DOHH2 (cell line): ENCODE data around the gene SLIT1.
"Not testable (repeated sequence)": the region's sequence is repeated elsewhere in the genome, so short reads cannot be mapped to it uniquely, and the experiment has no call there.

Experiments used
- H3F3A ChIP-seq: fragments of 200-600 bp; sonication (generic), shearing (Covaris generic); 2 replicates; pipeline ENCODE4 v1.6.0; 2016; ENCODE audit warnings: antibody characterized with exemption, mild to moderate bottlenecking; ENCODE audit not compliant: control insufficient read depth, insufficient read depth
- H3K27ac ChIP-seq: fragments of 200-600 bp; sonication (generic); 2 replicates; pipeline ENCODE4 v1.5.1; 2014; ENCODE audit warnings: low read depth, mild to moderate bottlenecking, low read length, moderate library complexity
- H3K27me3 ChIP-seq: fragments of 200-600 bp; sonication (generic); 2 replicates; pipeline ENCODE4 v1.6.1; 2014; ENCODE audit warnings: mild to moderate bottlenecking, low read length, mixed read lengths; ENCODE audit not compliant: control insufficient read depth
- H3K36me3 ChIP-seq: fragments of 200-600 bp; sonication (generic); 2 replicates; pipeline ENCODE4 v1.6.1; 2014; ENCODE audit warnings: mild to moderate bottlenecking, low read length, moderate library complexity, mixed read lengths; ENCODE audit not compliant: control insufficient read depth
- H3K4me1 ChIP-seq: fragments of 200-600 bp; sonication (generic); 2 replicates; pipeline ENCODE4 v1.6.1; 2014; ENCODE audit warnings: mild to moderate bottlenecking, low read length, mixed read lengths; ENCODE audit not compliant: control insufficient read depth
- H3K4me2 ChIP-seq: fragments of 200-600 bp; sonication (generic); 2 replicates; pipeline ENCODE4 v1.6.0; 2014; ENCODE audit warnings: mild to moderate bottlenecking, low read length, moderate library complexity
- H3K4me3 ChIP-seq: fragments of 200-600 bp; sonication (generic); 2 replicates; pipeline ENCODE4 v1.5.1; 2014; ENCODE audit warnings: mild to moderate bottlenecking, low read length, mixed read lengths
- H3K79me2 ChIP-seq: fragments of 200-600 bp; sonication (generic); 2 replicates; pipeline ENCODE4 v1.6.1; 2014; ENCODE audit warnings: mild to moderate bottlenecking, low read length, mixed read lengths; ENCODE audit not compliant: control insufficient read depth
- H3K9me2 ChIP-seq: fragments of 200-600 bp; sonication (generic); replicated peaks from 2 replicates; pipeline ENCODE4 v1.6.1; 2014; ENCODE audit warnings: mild to moderate bottlenecking, low read length, mixed read lengths; ENCODE audit not compliant: control insufficient read depth
- H3K9me3 ChIP-seq: fragments of 200-600 bp; sonication (generic); 2 replicates; pipeline ENCODE4 v1.6.1; 2014; ENCODE audit warnings: antibody characterized with exemption, low read length, mixed read lengths; ENCODE audit not compliant: control insufficient read depth, insufficient read depth
- H4K20me1 ChIP-seq: fragments of 200-600 bp; sonication (generic); 2 replicates; pipeline ENCODE4 v1.6.0; 2014; ENCODE audit warnings: low read depth, mild to moderate bottlenecking, antibody characterized with exemption, low read length, moderate library complexity; ENCODE audit not compliant: control insufficient read depth, insufficient read depth
- EZH2phosphoT487 ChIP-seq: fragments of 200-600 bp; sonication (generic); IDR thresholded peaks from 2 replicates; pipeline ENCODE4 v1.6.1; 2017; ENCODE audit warnings: borderline replicate concordance, mild to moderate bottlenecking, antibody characterized with exemption, low read length, moderate library complexity, mixed read lengths
- TF ChIP-seq, protein P1 (sequence below): fragments of 200-600 bp; sonication (generic); IDR thresholded peaks from one replicate; pipeline ENCODE4 v1.5.1; 2014; ENCODE audit warnings: antibody characterized with exemption, mild to moderate bottlenecking, low read depth, low read length; ENCODE audit not compliant: poor library complexity, severe bottlenecking

The SLIT1 gene

DNA sequence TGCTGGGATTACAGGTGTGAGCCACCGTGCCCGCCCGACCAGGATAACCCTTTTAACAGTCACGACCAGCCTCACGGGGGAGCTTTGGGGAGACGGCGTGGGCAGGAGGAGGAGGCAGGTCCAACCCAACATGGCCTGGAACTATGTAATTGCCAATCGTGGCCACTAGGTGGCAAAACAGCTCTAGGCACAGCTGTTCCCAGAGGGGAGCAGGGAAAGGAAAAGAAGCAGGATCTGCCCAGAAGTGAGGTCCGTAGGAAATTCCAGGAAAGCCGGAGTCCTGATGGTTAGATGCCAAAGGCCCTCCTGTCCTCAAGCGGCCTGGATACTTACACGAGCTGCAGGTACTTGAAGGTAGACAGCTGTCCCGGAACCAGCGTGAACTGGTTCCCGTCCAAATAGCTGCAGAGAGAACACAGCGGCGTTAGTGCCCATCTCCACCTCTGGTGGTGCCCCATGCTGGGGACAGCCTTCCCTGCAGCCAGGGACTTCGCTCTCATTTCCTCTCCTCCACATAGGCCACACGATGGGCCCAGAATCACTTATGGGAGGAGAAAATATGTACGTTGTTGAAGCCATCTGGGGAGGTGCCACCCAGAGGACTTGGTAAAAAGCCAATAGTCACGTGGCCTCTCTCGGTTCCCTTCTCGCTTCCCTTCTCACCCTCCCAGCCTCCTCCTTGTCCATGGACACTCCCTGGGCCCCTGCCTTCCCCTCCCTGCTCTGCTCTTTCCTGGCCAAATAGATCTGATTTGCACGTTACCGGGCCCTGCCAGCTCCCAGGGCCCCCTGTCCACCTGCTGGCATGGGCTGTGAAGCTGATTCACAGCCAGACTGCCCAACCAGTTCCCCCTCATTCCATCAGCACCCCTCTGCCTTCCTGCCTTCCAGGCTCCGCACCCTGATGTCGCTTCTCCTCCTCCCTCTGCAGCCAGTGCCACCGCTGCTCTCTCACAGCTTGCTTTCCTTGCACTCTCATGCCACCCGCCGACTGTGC lies 148.1 kb downstream of the SLIT1 start:
- Histone ChIP-seq H3K79me2 (no peaks in the 10 kb centered on the region), H3K27me3 (0 out of 2 replicates have a peak, but pooled peaks cover 2% of the 10 kb centered on the region), H3K36me3 (no peaks in the 10 kb centered on the region), H3K9me3 (no peaks in the 10 kb centered on the region), H3K4me1 (peaks cover 8% of the 10 kb centered on the region), H4K20me1 (no peaks in the 10 kb centered on the region), H3K4me2 (peak overlapping the region; percentile 76), H3K9me2 (no peaks in the 10 kb centered on the region), H3K4me3 (peak overlapping the region; percentile 59), H3K27ac (no peak overlapping the region), H3F3A (no peaks in the 10 kb centered on the region)
- TF ChIP-seq, protein P1, sequence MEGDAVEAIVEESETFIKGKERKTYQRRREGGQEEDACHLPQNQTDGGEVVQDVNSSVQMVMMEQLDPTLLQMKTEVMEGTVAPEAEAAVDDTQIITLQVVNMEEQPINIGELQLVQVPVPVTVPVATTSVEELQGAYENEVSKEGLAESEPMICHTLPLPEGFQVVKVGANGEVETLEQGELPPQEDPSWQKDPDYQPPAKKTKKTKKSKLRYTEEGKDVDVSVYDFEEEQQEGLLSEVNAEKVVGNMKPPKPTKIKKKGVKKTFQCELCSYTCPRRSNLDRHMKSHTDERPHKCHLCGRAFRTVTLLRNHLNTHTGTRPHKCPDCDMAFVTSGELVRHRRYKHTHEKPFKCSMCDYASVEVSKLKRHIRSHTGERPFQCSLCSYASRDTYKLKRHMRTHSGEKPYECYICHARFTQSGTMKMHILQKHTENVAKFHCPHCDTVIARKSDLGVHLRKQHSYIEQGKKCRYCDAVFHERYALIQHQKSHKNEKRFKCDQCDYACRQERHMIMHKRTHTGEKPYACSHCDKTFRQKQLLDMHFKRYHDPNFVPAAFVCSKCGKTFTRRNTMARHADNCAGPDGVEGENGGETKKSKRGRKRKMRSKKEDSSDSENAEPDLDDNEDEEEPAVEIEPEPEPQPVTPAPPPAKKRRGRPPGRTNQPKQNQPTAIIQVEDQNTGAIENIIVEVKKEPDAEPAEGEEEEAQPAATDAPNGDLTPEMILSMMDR = peak; percentile 89
- no peak for TF ChIP-seq EZH2phosphoT487

DNA sequence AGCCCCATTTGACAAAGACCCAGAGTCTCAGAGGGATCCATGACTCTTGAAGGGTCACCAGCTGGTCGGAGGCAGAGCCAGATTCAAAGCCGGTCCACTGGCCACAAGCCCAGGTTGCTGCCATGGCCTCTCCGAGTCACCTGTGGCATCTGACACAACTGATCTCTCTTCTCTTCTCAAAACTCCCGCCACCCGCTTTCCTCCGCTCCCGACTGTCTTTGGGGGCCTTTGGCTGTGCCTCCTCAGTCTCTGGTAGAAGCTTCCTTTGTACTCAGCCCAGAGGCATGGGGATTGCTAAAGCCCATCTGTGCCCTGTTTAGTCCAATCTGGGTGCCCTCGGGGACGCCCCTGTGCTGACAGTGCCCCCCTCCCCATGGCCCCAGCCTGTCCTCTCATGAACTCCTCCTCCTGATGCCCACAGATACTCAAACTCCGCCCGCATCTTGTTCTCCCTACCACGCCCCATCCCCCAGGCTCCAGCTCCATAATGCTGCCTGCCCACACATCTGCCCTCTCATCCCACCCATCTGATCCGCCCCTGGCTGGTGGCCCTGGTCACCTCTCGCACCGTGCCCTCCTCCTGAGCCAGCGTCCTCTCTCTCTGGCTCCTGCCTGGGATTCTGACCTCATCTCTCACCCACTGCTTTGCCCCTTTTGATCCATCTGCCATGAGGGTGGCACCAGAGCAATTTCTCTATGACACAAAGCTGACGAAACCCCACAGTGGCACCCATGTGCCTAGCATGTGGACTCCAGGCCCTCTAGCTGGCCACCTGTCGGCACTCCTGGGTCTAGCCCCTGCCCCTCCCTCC lies 150.6 kb downstream of the SLIT1 start:
- Histone ChIP-seq H4K20me1 (no peaks in the 10 kb centered on the region), H3F3A (no peaks in the 10 kb centered on the region), H3K27me3 (0 out of 2 replicates have a peak, but pooled peaks cover 2% of the 10 kb centered on the region), H3K9me3 (no peaks in the 10 kb centered on the region), H3K9me2 (no peaks in the 10 kb centered on the region), H3K27ac (no peak overlapping the region), H3K36me3 (no peaks in the 10 kb centered on the region), H3K4me3 (no peak overlapping the region), H3K4me2 (no peak overlapping the region), H3K79me2 (no peaks in the 10 kb centered on the region), H3K4me1 (peaks cover 8% of the 10 kb centered on the region)
- TF ChIP-seq, protein P1 = no peak

DNA sequence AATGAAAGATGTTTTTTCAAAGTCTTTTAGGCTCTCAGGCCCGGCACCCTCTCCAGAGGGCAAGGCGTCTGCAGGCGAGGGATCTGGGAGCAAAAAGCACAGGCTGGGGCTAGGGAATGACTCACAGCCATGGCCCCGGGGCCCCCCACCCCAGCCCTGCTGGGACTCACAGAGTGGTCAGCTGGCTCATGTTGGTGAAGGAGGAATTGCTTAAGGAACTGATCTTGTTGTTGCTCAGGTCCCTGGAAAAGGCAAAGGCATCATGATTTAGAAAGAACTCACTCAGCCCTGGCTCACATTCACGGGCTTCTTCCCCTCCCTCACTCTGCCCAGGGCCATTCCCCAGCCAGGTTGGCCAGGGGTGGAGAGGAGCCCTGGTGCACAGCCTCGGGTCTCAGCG lies 151.5 kb downstream of the SLIT1 start:
- Histone ChIP-seq H3F3A (no peaks in the 10 kb centered on the region), H3K27ac (no peak overlapping the region), H4K20me1 (no peaks in the 10 kb centered on the region), H3K4me2 (no peak overlapping the region), H3K9me2 (no peaks in the 10 kb centered on the region), H3K27me3 (0 out of 2 replicates have a peak, but pooled peaks cover 2% of the 10 kb centered on the region), H3K4me1 (peaks cover 8% of the 10 kb centered on the region), H3K9me3 (no peaks in the 10 kb centered on the region), H3K4me3 (no peak overlapping the region), H3K79me2 (no peaks in the 10 kb centered on the region), H3K36me3 (no peaks in the 10 kb centered on the region)
- no peak for TF ChIP-seq EZH2phosphoT487
- TF ChIP-seq, protein P1 = no peak

DNA sequence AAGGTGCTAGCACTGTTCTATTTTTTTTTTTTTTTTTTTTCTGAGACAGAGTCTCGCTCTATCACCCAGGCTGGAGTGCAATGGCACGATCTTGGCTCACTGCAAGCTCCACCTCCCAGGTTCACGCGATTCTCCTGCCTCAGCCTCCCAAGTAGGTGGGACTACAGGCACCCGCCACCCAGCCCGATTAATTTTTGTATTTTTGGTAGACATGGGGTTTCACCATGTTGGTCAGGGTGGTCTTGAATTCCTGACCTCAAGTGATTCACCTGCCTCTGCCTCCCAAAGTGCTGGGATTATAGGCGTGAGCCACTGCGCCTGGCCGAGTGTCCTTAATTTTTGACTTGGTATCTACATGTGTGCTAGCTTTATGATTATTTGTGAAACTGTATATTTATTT lies 151.9 kb downstream of the SLIT1 start:
- H3F3A ChIP-seq, H3K4me2 ChIP-seq, H3K4me3 ChIP-seq, H3K9me2 ChIP-seq, H3K27me3 ChIP-seq, H3K9me3 ChIP-seq, H4K20me1 ChIP-seq, H3K79me2 ChIP-seq, H3K4me1 ChIP-seq, H3K27ac ChIP-seq, H3K36me3 ChIP-seq: not testable (repeated sequence)
